Chondrocyte (in vitro differentiated cells): Measurements from ENCODE around the gene NGEF. TPM values are rescaled to one million over a fixed set of nuclear protein-coding genes. Genes with fewer than 3 reads are reported as not detected.
A peak's percentile ranks its signal among the peaks of the same experiment; 100 is the strongest.

ENCODE experiments used
- DNase-seq: peaks from one replicate; pipeline ENCODE4 v3.0.0; 2021; ENCODE audit warnings: mixed read lengths, low spot score
- H3K27ac Mint-ChIP-seq: one replicate; pipeline ENCODE4 v1.8.0; 2021; ENCODE audit warnings: mild to moderate bottlenecking, moderate library complexity, mixed read lengths; ENCODE audit not compliant: unreplicated experiment
- H3K27me3 Mint-ChIP-seq: 2 replicates; pipeline ENCODE4 v1.8.0; 2021; ENCODE audit warnings: low read depth, mixed read lengths
- H3K36me3 Mint-ChIP-seq: 2 replicates; pipeline ENCODE4 v1.8.0; 2021; ENCODE audit warnings: low read depth, mixed read lengths
- H3K4me1 Mint-ChIP-seq: 2 replicates; pipeline ENCODE4 v1.8.0; 2021; ENCODE audit warnings: low read depth, mild to moderate bottlenecking, mixed read lengths
- H3K4me3 Mint-ChIP-seq: one replicate; pipeline ENCODE4 v1.8.0; 2021; ENCODE audit warnings: mild to moderate bottlenecking, moderate library complexity, mixed read lengths; ENCODE audit not compliant: unreplicated experiment
- H3K9me3 Mint-ChIP-seq: 2 replicates; pipeline ENCODE4 v1.8.0; 2021; ENCODE audit warnings: low read depth, mixed read lengths
- total RNA-seq: library from RNA; stranded (reverse); gene quantifications from 3 replicates; pipeline ENCODE4 v1.2.1, GENCODE V29; 2021
- TF ChIP-seq, protein P1 (sequence below): fragments of 200-600 bp; sonication (generic); IDR thresholded peaks from 2 replicates; pipeline ENCODE4 v1.5.0; 2021; ENCODE audit warnings: antibody characterized with exemption, mild to moderate bottlenecking, moderate library complexity

NGEF gene
- total RNA-seq, 1 donor from 2014 or later, result 0.10 TPM

DNA sequence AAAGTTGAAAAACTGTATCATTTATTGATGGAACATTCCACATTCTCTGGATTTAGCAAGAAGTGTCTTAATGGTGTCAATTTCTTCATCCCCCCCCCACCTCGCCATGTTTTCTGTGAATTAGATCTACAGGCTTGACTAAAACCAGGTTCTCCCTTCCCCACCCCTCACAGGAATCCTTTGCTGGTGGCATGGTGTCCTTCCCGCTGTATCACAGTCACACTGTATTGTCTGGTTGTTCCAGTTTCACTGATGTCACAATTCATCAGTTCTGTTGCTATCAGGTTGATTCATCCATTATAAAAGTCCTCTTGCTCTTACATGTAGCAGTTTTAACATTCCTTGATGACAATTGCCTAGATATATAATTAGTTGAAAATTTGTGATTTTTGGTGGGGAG lies 149.1 kb downstream of the NGEF start:
- peaks cover 6% of the 10 kb centered on the region for H3K36me3 Mint-ChIP-seq
- DNase-seq, result no peak
- TF ChIP-seq, protein P1, sequence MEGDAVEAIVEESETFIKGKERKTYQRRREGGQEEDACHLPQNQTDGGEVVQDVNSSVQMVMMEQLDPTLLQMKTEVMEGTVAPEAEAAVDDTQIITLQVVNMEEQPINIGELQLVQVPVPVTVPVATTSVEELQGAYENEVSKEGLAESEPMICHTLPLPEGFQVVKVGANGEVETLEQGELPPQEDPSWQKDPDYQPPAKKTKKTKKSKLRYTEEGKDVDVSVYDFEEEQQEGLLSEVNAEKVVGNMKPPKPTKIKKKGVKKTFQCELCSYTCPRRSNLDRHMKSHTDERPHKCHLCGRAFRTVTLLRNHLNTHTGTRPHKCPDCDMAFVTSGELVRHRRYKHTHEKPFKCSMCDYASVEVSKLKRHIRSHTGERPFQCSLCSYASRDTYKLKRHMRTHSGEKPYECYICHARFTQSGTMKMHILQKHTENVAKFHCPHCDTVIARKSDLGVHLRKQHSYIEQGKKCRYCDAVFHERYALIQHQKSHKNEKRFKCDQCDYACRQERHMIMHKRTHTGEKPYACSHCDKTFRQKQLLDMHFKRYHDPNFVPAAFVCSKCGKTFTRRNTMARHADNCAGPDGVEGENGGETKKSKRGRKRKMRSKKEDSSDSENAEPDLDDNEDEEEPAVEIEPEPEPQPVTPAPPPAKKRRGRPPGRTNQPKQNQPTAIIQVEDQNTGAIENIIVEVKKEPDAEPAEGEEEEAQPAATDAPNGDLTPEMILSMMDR, result no peak
- H3K4me1 Mint-ChIP-seq, result peaks cover 8% of the 10 kb centered on the region
- H3K27me3 Mint-ChIP-seq, result no peaks in the 10 kb centered on the region
- H3K27ac Mint-ChIP-seq, result no peak overlapping the region
- H3K9me3 Mint-ChIP-seq, result no peaks in the 10 kb centered on the region
- no peak overlapping the region for H3K4me3 Mint-ChIP-seq

GRCh38 chr2:232861353-232861752 lies 151.7 kb downstream of the NGEF start:
- H3K4me1 Mint-ChIP-seq, result peaks cover 23% of the 10 kb centered on the region
- H3K9me3 Mint-ChIP-seq, result no peaks in the 10 kb centered on the region
- no peak for DNase-seq
- no peak overlapping the region for H3K4me3 Mint-ChIP-seq
- TF ChIP-seq, protein P1, result no peak
- peaks cover 19% of the 10 kb centered on the region for H3K36me3 Mint-ChIP-seq
- no peak overlapping the region for H3K27ac Mint-ChIP-seq
- H3K27me3 Mint-ChIP-seq, result no peaks in the 10 kb centered on the region

GRCh38 chr2:232860593-232861241 lies 152.3 kb downstream of the NGEF start:
- H3K9me3 Mint-ChIP-seq, result no peaks in the 10 kb centered on the region

GRCh38 chr2:232859385-232859916 lies 153.6 kb downstream of the NGEF start:
- TF ChIP-seq, protein P1, result no peak
- peaks cover 34% of the 10 kb centered on the region for H3K4me1 Mint-ChIP-seq
- peaks cover 21% of the 10 kb centered on the region for H3K36me3 Mint-ChIP-seq
- no peaks in the 10 kb centered on the region for H3K9me3 Mint-ChIP-seq
- no peak for DNase-seq
- peak overlapping the region; percentile 45 for H3K27ac Mint-ChIP-seq
- no peaks in the 10 kb centered on the region for H3K27me3 Mint-ChIP-seq
- H3K4me3 Mint-ChIP-seq, result no peak overlapping the region

More at GRCh38 chr2:232860593-232861241, 152.3 kb downstream of the NGEF start:
- H3K36me3 Mint-ChIP-seq, result peaks cover 21% of the 10 kb centered on the region
- H3K4me1 Mint-ChIP-seq, result peaks cover 25% of the 10 kb centered on the region
- DNase-seq, result no peak
- TF ChIP-seq, protein P1, result no peak
- H3K27me3 Mint-ChIP-seq, result no peaks in the 10 kb centered on the region
- no peak overlapping the region for H3K4me3 Mint-ChIP-seq
- H3K27ac Mint-ChIP-seq, result no peak overlapping the region

DNA sequence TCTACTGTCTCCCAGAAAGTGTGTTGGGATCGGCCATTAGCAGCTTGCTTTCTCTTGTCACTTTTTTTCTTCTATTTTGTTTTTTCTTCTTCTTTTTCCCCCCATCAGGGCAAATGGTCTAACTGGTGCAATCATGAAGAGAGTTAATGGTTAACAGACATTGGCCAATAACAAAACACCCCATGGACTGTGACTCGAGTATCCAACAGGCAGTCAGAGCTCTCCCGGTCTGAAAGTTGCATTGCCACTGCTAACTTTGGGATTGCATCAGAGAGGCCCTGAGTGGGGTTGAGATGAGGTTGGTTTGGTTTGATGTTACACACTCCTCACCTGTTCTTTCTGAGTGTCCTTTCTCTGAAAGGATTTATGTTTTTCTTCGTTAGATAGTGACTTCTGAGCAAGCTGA lies 155.9 kb downstream of the NGEF start:
- peak overlapping the region; percentile 88 for H3K27ac Mint-ChIP-seq
- no peaks in the 10 kb centered on the region for H3K9me3 Mint-ChIP-seq
- peaks cover 21% of the 10 kb centered on the region for H3K36me3 Mint-ChIP-seq
- peaks cover 51% of the 10 kb centered on the region for H3K4me1 Mint-ChIP-seq
- H3K27me3 Mint-ChIP-seq, result no peaks in the 10 kb centered on the region
- H3K4me3 Mint-ChIP-seq, result no peak overlapping the region
- TF ChIP-seq, protein P1, result no peak
- DNase-seq, result no peak
